C4-2B (cell line): Measurements from ENCODE around the gene ECE1.

Experiments used
- CTCF ChIP-seq: fragments of 450-650 bp; conservative IDR thresholded peaks from 2 replicates; pipeline ENCODE4 v1.5.1; 2017; ENCODE audit warnings: mild to moderate bottlenecking
- ZFX ChIP-seq: fragments of 450-650 bp; IDR thresholded peaks from 2 replicates; pipeline ENCODE4 v1.6.1; 2017

- TF ChIP-seq CTCF (no peak), ZFX (no peak)
Measured at GRCh38 chr1:21175324-21175669, 115.0 kb downstream of the ECE1 start.
